H1 (cell line): ENCODE results near the gene LTBP1. TPM values are rescaled to one million over a fixed set of nuclear protein-coding genes. Genes with fewer than 3 reads are reported as not detected.

Experiments
- CTCF ChIA-PET: fragments of 300-600 bp; sonication (Branson Sonifier 250); formaldehyde crosslinking; loops from one replicate; lab custom pipeline; 2021; ENCODE audit not compliant: partially characterized antibody; lab: Charles Lee
- POLR2A ChIA-PET: fragments of 300-600 bp; sonication (Branson Sonifier 250); formaldehyde crosslinking; loops from one replicate; lab custom pipeline; 2021; ENCODE audit warnings: inconsistent platforms; ENCODE audit not compliant: partially characterized antibody; lab: Charles Lee
- DNase-seq, 2 experiments: peaks; one replicate each; pipeline versions ENCODE4 v3.0.0 to v3.0.0-alpha.2; 2010 to 2022; ENCODE audit warnings: low spot score in 2 of 2, low read depth in 1 of 2, mixed read lengths in 1 of 2
- FAIRE-seq: peaks from 2 replicates; lab custom pipeline; 2011; peaks lifted over from hg19 to GRCh38; lab: Jason Lieb, UNC
- H2AFZ ChIP-seq: 2 replicates; pipeline ENCODE4 v1.8.1; 2012; ENCODE audit warnings: low read length, inconsistent platforms
- H2AK5ac ChIP-seq: 2 replicates; pipeline ENCODE4 v1.6.1; 2013; ENCODE audit warnings: low read depth, low read length
- H2BK120ac ChIP-seq: replicated peaks from 2 replicates; pipeline ENCODE3; 2013; ENCODE audit warnings: low read depth, low read length, inconsistent platforms
- H2BK12ac ChIP-seq: 2 replicates; pipeline ENCODE4 v1.6.1; 2013; ENCODE audit warnings: low read depth, low read length
- H2BK15ac ChIP-seq: 2 replicates; pipeline ENCODE4 v1.6.1; 2013; ENCODE audit warnings: low read length
- H2BK20ac ChIP-seq: 2 replicates; pipeline ENCODE4 v1.6.1; 2013; ENCODE audit warnings: low read length
- H2BK5ac ChIP-seq: 2 replicates; pipeline ENCODE4 v1.6.1; 2013; ENCODE audit warnings: low read depth, low read length
- H3K14ac ChIP-seq: 2 replicates; pipeline ENCODE4 v1.6.1; 2013; ENCODE audit warnings: inconsistent platforms; ENCODE audit not compliant: insufficient read length
- H3K18ac ChIP-seq: 2 replicates; pipeline ENCODE4 v1.6.1; 2013; ENCODE audit warnings: low read length; ENCODE audit errors: extremely low read depth
- H3K23ac ChIP-seq: 2 replicates; pipeline ENCODE4 v1.6.1; 2013; ENCODE audit warnings: inconsistent platforms; ENCODE audit not compliant: insufficient read length
- H3K23me2 ChIP-seq: 2 replicates; pipeline ENCODE4 v1.6.1; 2013; ENCODE audit warnings: low read depth, low read length
- H3K27ac ChIP-seq: 2 replicates; pipeline ENCODE4 v1.6.1; 2011; ENCODE audit warnings: low read depth, low read length, inconsistent platforms
- H3K27me3 ChIP-seq, 4 experiments: replicated peaks in 1 of 4; 1 replicate in 1 of 4; 2 replicates in 3 of 4; pipeline versions ENCODE4 v1.6.1 to v1.8.1; 2011 to 2013; ENCODE audit warnings: low read length in 3 of 4, mild to moderate bottlenecking in 3 of 4, inconsistent platforms in 2 of 4, mixed read lengths in 2 of 4, moderate library complexity in 1 of 4; ENCODE audit not compliant: control insufficient read depth in 3 of 4, insufficient read depth in 3 of 4; ENCODE audit errors: extremely low read depth in 1 of 4
- H3K36me3 ChIP-seq, 4 experiments: 2 replicates each; pipeline versions ENCODE4 v1.6.1 to v1.8.1; 2011 to 2013; ENCODE audit warnings: mild to moderate bottlenecking in 4 of 4, low read length in 3 of 4, moderate library complexity in 2 of 4, control low read depth in 1 of 4, inconsistent platforms in 1 of 4; ENCODE audit not compliant: insufficient read depth in 4 of 4, control insufficient read depth in 2 of 4
- H3K4ac ChIP-seq: replicated peaks from 2 replicates; pipeline ENCODE3; 2013; ENCODE audit warnings: low read length, low read depth, mixed read lengths, inconsistent platforms; ENCODE audit not compliant: insufficient read length
- H3K4me1 ChIP-seq, 4 experiments: replicated peaks in 1 of 4; 1 replicate in 1 of 4; 2 replicates in 3 of 4; pipeline versions ENCODE4 v1.6.1 to v1.8.1; 2011 to 2013; ENCODE audit warnings: low read length in 3 of 4, inconsistent platforms in 2 of 4, mixed read lengths in 1 of 4; ENCODE audit not compliant: insufficient read depth in 4 of 4, control insufficient read depth in 3 of 4
- H3K4me2 ChIP-seq, 2 experiments: 2 replicates each; pipeline versions ENCODE4 v1.6.1 to v1.8.1; 2011 to 2013; ENCODE audit warnings: low read depth in 2 of 2, low read length in 2 of 2, control low read depth in 1 of 2, inconsistent platforms in 1 of 2, mild to moderate bottlenecking in 1 of 2; ENCODE audit not compliant: insufficient read depth in 1 of 2
- H3K4me3 ChIP-seq, 4 experiments: fragments of 200-600, 300-600 bp in 1 of 4; sonication (generic), shearing (Covaris generic), sonication (Bioruptor Twin) in 1 of 4; 2 replicates each; pipeline versions ENCODE4 v1.5.1 to v1.8.1; 2011 to 2016; ENCODE audit warnings: low read length in 4 of 4, low read depth in 3 of 4, control low read depth in 2 of 4, inconsistent platforms in 2 of 4, mild to moderate bottlenecking in 2 of 4, mixed read lengths in 1 of 4, moderate library complexity in 1 of 4; ENCODE audit not compliant: insufficient read depth in 2 of 4; ENCODE audit errors: extremely low read depth in 1 of 4
- H3K56ac ChIP-seq: replicated peaks from 2 replicates; pipeline ENCODE3; 2013; ENCODE audit warnings: low read depth, mild to moderate bottlenecking, mixed read lengths, low read length, inconsistent platforms; ENCODE audit not compliant: insufficient read length
- H3K79me1 ChIP-seq: 2 replicates; pipeline ENCODE4 v1.6.1; 2013; ENCODE audit warnings: low read depth, low read length, control low read depth
- H3K79me2 ChIP-seq, 2 experiments: 2 replicates each; pipeline versions ENCODE4 v1.6.1 to v1.8.1; 2012 to 2013; ENCODE audit warnings: low read length in 2 of 2, mild to moderate bottlenecking in 2 of 2, inconsistent platforms in 1 of 2; ENCODE audit not compliant: insufficient read depth in 2 of 2, control insufficient read depth in 1 of 2
- H3K9ac ChIP-seq, 4 experiments: replicated peaks in 1 of 4; 1 replicate in 1 of 4; 2 replicates in 3 of 4; pipeline versions ENCODE4 v1.6.1 to v1.8.1; 2011 to 2013; ENCODE audit warnings: low read depth in 3 of 4, low read length in 3 of 4, control low read depth in 2 of 4, mild to moderate bottlenecking in 2 of 4, moderate library complexity in 2 of 4, inconsistent platforms in 1 of 4; ENCODE audit errors: extremely low read depth in 1 of 4
- H3K9me3 ChIP-seq, 2 experiments: 2 replicates each; pipeline versions ENCODE4 v1.6.1 to v1.8.1; 2012 to 2013; ENCODE audit warnings: mild to moderate bottlenecking in 2 of 2, moderate library complexity in 2 of 2, control low read depth in 1 of 2, inconsistent platforms in 1 of 2, low read depth in 1 of 2, low read length in 1 of 2, mixed read lengths in 1 of 2; ENCODE audit not compliant: insufficient read depth in 2 of 2
- H4K20me1 ChIP-seq, 2 experiments: replicated peaks in 1 of 2; 2 replicates each; pipeline versions ENCODE3 to v1.8.1; 2011 to 2013; ENCODE audit warnings: inconsistent platforms in 2 of 2, low read length in 2 of 2, mild to moderate bottlenecking in 1 of 2; ENCODE audit not compliant: insufficient read depth in 2 of 2, control insufficient read depth in 1 of 2
- H4K5ac ChIP-seq: 2 replicates; pipeline ENCODE4 v1.6.1; 2013; ENCODE audit warnings: low read length, low read depth, mixed read lengths, inconsistent platforms; ENCODE audit not compliant: insufficient read length
- H4K8ac ChIP-seq: 2 replicates; pipeline ENCODE4 v1.8.0; 2013; ENCODE audit warnings: mild to moderate bottlenecking, moderate library complexity, low read length, inconsistent platforms; ENCODE audit not compliant: insufficient read depth; ENCODE audit errors: extremely low read depth
- H4K91ac ChIP-seq: replicated peaks from 2 replicates; pipeline ENCODE3; 2013; ENCODE audit warnings: low read length, mixed read lengths, inconsistent platforms; ENCODE audit not compliant: insufficient read length
- ATF2 ChIP-seq: IDR thresholded peaks from 2 replicates; pipeline ENCODE4 v1.6.1; 2012; ENCODE audit warnings: low read length, inconsistent platforms
- BRCA1 ChIP-seq: IDR thresholded peaks from 2 replicates; pipeline ENCODE4 v1.6.1; 2012; ENCODE audit warnings: low read depth, low read length, improper control_type of control experiment
- CBX5 ChIP-seq: fragments of 300-800, 300-1000 bp; sonication (generic); IDR thresholded peaks from 2 replicates; pipeline ENCODE4 v1.7.1; 2016; ENCODE audit warnings: antibody characterized with exemption, low read length, low read depth
- CTCF ChIP-seq, 3 experiments: IDR thresholded peaks; 1 replicate in 2 of 3; 2 replicates in 1 of 3; pipeline versions ENCODE4 v1.5.1 to v1.6.1; 2011; ENCODE audit warnings: low read length in 3 of 3, mild to moderate bottlenecking in 3 of 3, inconsistent platforms in 2 of 3, low read depth in 1 of 3, moderate library complexity in 1 of 3; ENCODE audit not compliant: insufficient read depth in 1 of 3; ENCODE audit errors: control extremely low read depth in 1 of 3
- EP300 ChIP-seq, 2 experiments: IDR thresholded peaks; 1 replicate in 1 of 2; 2 replicates in 1 of 2; pipeline ENCODE4 v1.6.1; 2011 to 2012; ENCODE audit warnings: low read depth in 2 of 2, low read length in 2 of 2, mild to moderate bottlenecking in 2 of 2, borderline replicate concordance in 1 of 2, inconsistent platforms in 1 of 2, moderate library complexity in 1 of 2
- GABPA ChIP-seq: IDR thresholded peaks from 2 replicates; pipeline ENCODE4 v1.6.1; 2011; ENCODE audit warnings: mild to moderate bottlenecking, low read length, moderate library complexity, borderline replicate concordance; ENCODE audit not compliant: insufficient read depth
- RAD21 ChIP-seq, 2 experiments: IDR thresholded peaks in 1 of 2; conservative IDR thresholded peaks in 1 of 2; 2 replicates each; pipeline ENCODE4 v1.6.1; 2011; ENCODE audit warnings: low read depth in 2 of 2, low read length in 2 of 2, improper control_type of control experiment in 1 of 2, inconsistent platforms in 1 of 2, mild to moderate bottlenecking in 1 of 2, moderate library complexity in 1 of 2
- SAP30 ChIP-seq: fragments of 300-600 bp; sonication (generic); IDR thresholded peaks from 2 replicates; pipeline ENCODE4 v1.7.1; 2012; ENCODE audit warnings: low read length, moderate library complexity, mild to moderate bottlenecking, inconsistent platforms; ENCODE audit not compliant: insufficient read depth, insufficient replicate concordance
- WGBS, 2 experiments: shearing (Covaris generic) in 1 of 2; methylation state at CpG; one replicate each; pipeline versions ENCODE4 v1.1.6 to v1.1.7; 2013 to 2015; ENCODE audit warnings: low lambda C conversion rate in 2 of 2, mixed read lengths in 2 of 2, inconsistent platforms in 1 of 2, low coverage in 1 of 2, missing lambda C conversion rate in 1 of 2; ENCODE audit not compliant: insufficient replicate concordance in 2 of 2, insufficient coverage in 1 of 2, insufficient read length in 1 of 2; ENCODE audit errors: extremely low coverage in 1 of 2, missing lambda C conversion rate in 1 of 2; 5-methylcytosine and 5-hydroxymethylcytosine counted together
- polyA plus RNA-seq, 7 experiments: library from polyadenylated mRNA; depleted of rRNA in 3 of 7; stranded (reverse) in 5 of 7; unstranded in 2 of 7; fragments of >200 nt in 5 of 7; fragments of 200-250 nt in 2 of 7; gene quantifications; 1 replicate in 5 of 7; 2 replicates in 1 of 7; 4 replicates in 1 of 7; pipeline versions ENCODE4 v1.2.1 to v1.2.3, GENCODE V29; 2011 to 2013; ENCODE audit warnings: missing spikeins in 2 of 7, mixed read lengths in 2 of 7
- total RNA-seq: library from RNA; stranded (reverse); fragmentation: NEBNext Ultra II Directional; extraction: Animal tissue kit (Norgen Biotek cat#: 25700); gene quantifications from 2 replicates; pipeline ENCODE4 v1.2.1, GENCODE V29; 2021

LTBP1 gene
- total and polyA plus RNA-seq, 2 of the 8 experiments (the other 6 are each of a cell fraction or from before 2014, with no cell fraction given): 15.4 to 24.7 TPM

- Histone ChIP-seq H3K9ac (no peak overlapping the region), H3K4ac (no peak overlapping the region), H3K4me3 (no peak overlapping the region), H2AFZ (no peak overlapping the region), H4K8ac (no peak overlapping the region), H2BK120ac (no peak overlapping the region), H2BK20ac (no peak overlapping the region), H4K20me1 (no peaks in the 10 kb centered on the region), H3K23ac (no peak overlapping the region), H3K56ac (no peak overlapping the region), H3K79me1 (no peaks in the 10 kb centered on the region), H3K36me3 (no peaks in the 10 kb centered on the region), H4K91ac (no peak overlapping the region), H2BK5ac (no peak overlapping the region), H3K4me1 (no peaks in the 10 kb centered on the region), H4K5ac (no peak overlapping the region), H3K27ac (no peak overlapping the region), H3K9me3 (no peaks in the 10 kb centered on the region), H3K14ac (no peak overlapping the region), H3K4me2 (no peak overlapping the region), H2AK5ac (no peak overlapping the region), H2BK15ac (no peak overlapping the region), H3K18ac (no peak overlapping the region), H2BK12ac (no peak overlapping the region), H3K79me2 (no peaks in the 10 kb centered on the region), H3K23me2 (no peaks in the 10 kb centered on the region), H3K27me3 (no peaks in the 10 kb centered on the region)
- DNase-seq (no peak), FAIRE-seq (no peak)
- ChIA-PET CTCF (interaction anchor here (0.6 to 2.8 kb wide), 2 partner anchors 56 to 108 kb away, joined by 3 to 7 read pairs; no protein-coding TSS in a partner anchor), POLR2A (interaction anchor here (0.8 kb wide), 1 partner anchor 20 kb away, joined by 4 read pairs; no protein-coding TSS in a partner anchor)
- 88% methylated on average over 1 of the region's 1 CpG; no CpG with 5 or more reads in 1 of the 2 experiments for WGBS, 2 experiments
- TF ChIP-seq CTCF (IDR thresholded peaks at IDR 0.05; ENCODE audit: control extremely low read depth in 1 of 3, insufficient read depth in 1 of 3, low read depth in 1 of 3, low read length in 3 of 3) (no peak), SAP30 (no peak), EP300 (IDR thresholded peaks at IDR 0.05; ENCODE audit: borderline replicate concordance in 1 of 2, low read depth in 2 of 2, low read length in 2 of 2) (no peak), BRCA1 (no peak), RAD21 (IDR thresholded peaks at IDR 0.05 in 1 of 2, conservative IDR thresholded peaks at IDR 0.05 in 1 of 2; ENCODE audit: low read depth in 2 of 2, low read length in 2 of 2) (no peak), GABPA (no peak), CBX5 (no peak), ATF2 (no peak)
These were observed 369.6 kb downstream of the LTBP1 start for GRCh38 chr2:33316328-33316727.
